ENCODE data around the gene RHOH.

GRCh38 chr4:40264995-40265909 is 68.4 kb downstream of the RHOH start:
- TF ChIP-seq GATA3 (IDR thresholded peaks at IDR 0.05; ENCODE audit: low read depth, low read length) (no peak), GATA2 (IDR thresholded peaks at IDR 0.05; ENCODE audit: low read depth, low read length) (no peak)
